Keratinocyte (primary cell): Measurements from ENCODE around the gene TDP1.

ENCODE experiments used
- EZH2 ChIP-seq: IDR thresholded peaks from one replicate; pipeline ENCODE4 v1.6.1; 2012; ENCODE audit warnings: inconsistent platforms, mild to moderate bottlenecking, low read length, moderate library complexity
- TF ChIP-seq, protein P1 (sequence below), 3 experiments: IDR thresholded peaks in 1 of 3; conservative IDR thresholded peaks in 1 of 3; optimal IDR thresholded peaks in 1 of 3; 2 replicates in 2 of 3; 3 replicates in 1 of 3; pipeline versions ENCODE3 to v1.5.1; 2011; ENCODE audit warnings: low read length in 3 of 3, mild to moderate bottlenecking in 3 of 3, moderate library complexity in 2 of 3, control low read depth in 1 of 3, inconsistent platforms in 1 of 3; ENCODE audit not compliant: insufficient read depth in 2 of 3; ENCODE audit errors: extremely low read depth in 1 of 3

DNA sequence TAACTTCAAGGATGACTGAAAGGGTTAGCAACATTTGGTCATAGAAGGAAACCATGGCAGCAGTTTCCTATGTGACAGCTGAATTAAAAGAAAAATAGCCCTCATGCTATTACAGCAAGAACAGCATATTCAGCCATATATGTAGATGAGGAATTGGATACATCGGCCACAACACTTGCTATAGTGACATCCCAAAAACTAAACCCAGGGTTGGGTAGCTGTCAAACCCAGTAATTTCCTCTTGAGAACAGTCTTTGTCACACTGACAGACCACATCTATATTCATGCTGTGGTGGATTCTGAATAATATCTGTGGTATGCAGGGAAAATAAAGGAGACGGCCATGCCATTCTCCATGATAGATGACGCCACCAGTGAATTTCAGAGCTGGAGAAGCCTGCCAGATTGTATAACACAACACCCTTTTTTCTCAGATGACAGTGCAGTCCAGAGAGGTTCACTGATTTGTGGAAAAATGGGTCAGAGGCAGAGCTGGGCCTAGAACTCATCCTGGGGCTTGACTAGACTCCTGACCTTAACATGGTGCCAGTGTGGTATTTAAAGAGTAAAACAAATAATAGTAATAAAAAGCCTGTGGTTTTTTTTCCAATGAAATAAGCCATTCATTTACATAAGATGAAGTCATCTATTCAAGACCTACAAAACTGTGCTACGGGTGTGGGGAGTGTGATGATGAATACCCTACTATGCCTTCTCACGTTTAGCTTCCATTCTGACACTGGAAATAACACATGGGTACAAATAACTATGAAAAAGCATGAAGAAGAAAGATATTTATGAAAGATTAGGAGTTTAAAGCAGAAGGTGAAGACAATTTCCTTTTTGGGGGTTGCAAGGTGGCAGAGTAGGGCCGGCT lies 33.5 kb upstream of the TDP1 start:
- TF ChIP-seq, protein P1, sequence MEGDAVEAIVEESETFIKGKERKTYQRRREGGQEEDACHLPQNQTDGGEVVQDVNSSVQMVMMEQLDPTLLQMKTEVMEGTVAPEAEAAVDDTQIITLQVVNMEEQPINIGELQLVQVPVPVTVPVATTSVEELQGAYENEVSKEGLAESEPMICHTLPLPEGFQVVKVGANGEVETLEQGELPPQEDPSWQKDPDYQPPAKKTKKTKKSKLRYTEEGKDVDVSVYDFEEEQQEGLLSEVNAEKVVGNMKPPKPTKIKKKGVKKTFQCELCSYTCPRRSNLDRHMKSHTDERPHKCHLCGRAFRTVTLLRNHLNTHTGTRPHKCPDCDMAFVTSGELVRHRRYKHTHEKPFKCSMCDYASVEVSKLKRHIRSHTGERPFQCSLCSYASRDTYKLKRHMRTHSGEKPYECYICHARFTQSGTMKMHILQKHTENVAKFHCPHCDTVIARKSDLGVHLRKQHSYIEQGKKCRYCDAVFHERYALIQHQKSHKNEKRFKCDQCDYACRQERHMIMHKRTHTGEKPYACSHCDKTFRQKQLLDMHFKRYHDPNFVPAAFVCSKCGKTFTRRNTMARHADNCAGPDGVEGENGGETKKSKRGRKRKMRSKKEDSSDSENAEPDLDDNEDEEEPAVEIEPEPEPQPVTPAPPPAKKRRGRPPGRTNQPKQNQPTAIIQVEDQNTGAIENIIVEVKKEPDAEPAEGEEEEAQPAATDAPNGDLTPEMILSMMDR (optimal IDR thresholded peaks at IDR 0.05 in 1 of 3, IDR thresholded peaks at IDR 0.05 in 1 of 3, conservative IDR thresholded peaks at IDR 0.05 in 1 of 3; ENCODE audit: extremely low read depth in 1 of 3, insufficient read depth in 2 of 3, low read length in 3 of 3), result no peak
- no peak for TF ChIP-seq EZH2
